ENCODE measurements around the gene RASSF6.
"Not testable (repeated sequence)": the region's sequence is repeated elsewhere in the genome, so short reads cannot be mapped to it uniquely, and the experiment has no call there.

Gene RASSF6

GRCh38 chr4:73612032-73612431, 8.2 kb downstream of the RASSF6 start:
- DNase-seq (ENCODE audit: low read depth in 2 of 2), result no peak

- no peak for DNase-seq (ENCODE audit: low read depth in 2 of 2)
Observed at GRCh38 chr4:73609706-73610105, 10.5 kb downstream of the RASSF6 start.

- no peak for DNase-seq (ENCODE audit: low read depth in 2 of 2)
Observed at GRCh38 chr4:73608689-73609594, 11.3 kb downstream of the RASSF6 start.

- DNase-seq (ENCODE audit: low read depth in 2 of 2), result no peak
Observed at GRCh38 chr4:73607375-73608033, 12.7 kb downstream of the RASSF6 start.

GRCh38 chr4:73606465-73606974, 13.7 kb downstream of the RASSF6 start:
- DNase-seq (ENCODE audit: low read depth in 2 of 2), result no peak

GRCh38 chr4:73603854-73604584, 16.2 kb downstream of the RASSF6 start:
- no peak for DNase-seq (ENCODE audit: low read depth in 2 of 2)

GRCh38 chr4:73603271-73603710, 16.9 kb downstream of the RASSF6 start:
- no peak for DNase-seq (ENCODE audit: low read depth in 2 of 2)

- no peak for DNase-seq (ENCODE audit: low read depth in 2 of 2)
Observed at GRCh38 chr4:73600954-73601353, 19.3 kb downstream of the RASSF6 start.

- DNase-seq (ENCODE audit: low read depth in 2 of 2), result peak in 1 of 2 experiments; percentile 16
Observed at GRCh38 chr4:73599182-73599581, 21.1 kb downstream of the RASSF6 start.

GRCh38 chr4:73597594-73597993, 22.6 kb downstream of the RASSF6 start:
- DNase-seq (ENCODE audit: low read depth in 2 of 2), result no peak

- not testable (repeated sequence) for DNase-seq (ENCODE audit: low read depth in 2 of 2)
Observed at GRCh38 chr4:73597183-73597582, 23.1 kb downstream of the RASSF6 start.

GRCh38 chr4:73596001-73596400, 24.2 kb downstream of the RASSF6 start:
- no peak for DNase-seq (ENCODE audit: low read depth in 2 of 2)

- DNase-seq (ENCODE audit: low read depth in 2 of 2), result no peak
Observed at GRCh38 chr4:73593631-73594241, 26.5 kb downstream of the RASSF6 start.

GRCh38 chr4:73589887-73590801, 30.1 kb downstream of the RASSF6 start:
- DNase-seq (ENCODE audit: low read depth in 2 of 2), result no peak

- peak; percentile 56 for DNase-seq (ENCODE audit: low read depth in 2 of 2)
Observed at GRCh38 chr4:73589261-73589847, 30.9 kb downstream of the RASSF6 start.

GRCh38 chr4:73588613-73589012, 31.6 kb downstream of the RASSF6 start:
- no peak for DNase-seq (ENCODE audit: low read depth in 2 of 2)

- DNase-seq (ENCODE audit: low read depth in 2 of 2), result no peak
Observed at GRCh38 chr4:73586666-73587065, 33.6 kb downstream of the RASSF6 start.

GRCh38 chr4:73586040-73586439, 34.2 kb downstream of the RASSF6 start:
- no peak for DNase-seq (ENCODE audit: low read depth in 2 of 2)

- no peak for DNase-seq (ENCODE audit: low read depth in 2 of 2)
Observed at GRCh38 chr4:73585345-73585744, 34.9 kb downstream of the RASSF6 start.

- no peak for DNase-seq (ENCODE audit: low read depth in 2 of 2)
Observed at GRCh38 chr4:73583666-73584065, 36.6 kb downstream of the RASSF6 start.
